HCT116 (cell line): ENCODE data around the gene NAA16. TPM values are rescaled to one million over a fixed set of nuclear protein-coding genes. Genes with fewer than 3 reads are reported as not detected.
"Not testable (repeated sequence)": the region's sequence is repeated elsewhere in the genome, so short reads cannot be mapped to it uniquely, and the experiment has no call there.

Source experiments
- ATAC-seq: fragments of 200-7000 bp; cut with Tn5 transposase; 2 replicates; pipeline ENCODE4 v1.9.1; 2020; ENCODE audit warnings: mild to moderate bottlenecking, moderate library complexity
- BruUV-seq: library from RNA; stranded (reverse); fragments of 400-500 nt; replicated peaks from 2 replicates; lab custom pipeline; 2021; lab: Mats Ljungman, UMichigan
- CTCF ChIA-PET: fragments of 300-600 bp; sonication (Branson Sonifier 250); formaldehyde crosslinking; loops from one replicate; lab custom pipeline; 2021; ENCODE audit warnings: antibody characterized with exemption; lab: Charles Lee
- POLR2A ChIA-PET: fragments of 300-600, 350-600 bp; sonication (Branson Sonifier 250); formaldehyde crosslinking; loops from one replicate; lab custom pipeline; 2021; ENCODE audit warnings: antibody characterized with exemption; lab: Charles Lee
- RAD21 ChIA-PET, 2 experiments: fragments of 300-600 bp; sonication (Branson Sonifier 250); formaldehyde crosslinking; loops; one replicate each; lab custom pipeline; 2023; ENCODE audit warnings: low total read pairs in 2 of 2; ENCODE audit not compliant: uncharacterized antibody in 2 of 2, unreplicated experiment in 2 of 2, low non-redundant PET in 1 of 2; lab: Charles Lee
- DNase-seq: peaks from one replicate; pipeline ENCODE4 v3.0.0-alpha.2; 2010; ENCODE audit warnings: low read depth, low spot score
- H2AFZ ChIP-seq: fragments of 200-600 bp; shearing (Covaris generic), sonication (generic); 2 replicates; pipeline ENCODE4 v1.6.1; 2017; ENCODE audit warnings: low read depth, mixed run types, mixed read lengths, antibody characterized with exemption, low read length; ENCODE audit not compliant: poor library complexity, severe bottlenecking
- H3K27ac ChIP-seq: 2 replicates; pipeline ENCODE4 v1.5.1; 2012; ENCODE audit warnings: low read depth, low read length
- H3K27me3 ChIP-seq: fragments of 200-600 bp; sonication (generic); 2 replicates; pipeline ENCODE4 v1.6.1; 2016; ENCODE audit warnings: mixed run types, low read length, mixed read lengths; ENCODE audit not compliant: insufficient read depth
- H3K36me3 ChIP-seq, 2 experiments: fragments of 200-500 bp in 1 of 2; fragments of 200-600 bp in 1 of 2; sonication (Bioruptor generic) in 1 of 2; sonication (generic) in 1 of 2; 2 replicates each; pipeline versions ENCODE4 v1.5.1 to v1.6.1; 2014 to 2016; ENCODE audit warnings: low read length in 2 of 2, inconsistent platforms in 1 of 2, mixed read lengths in 1 of 2, mixed run types in 1 of 2; ENCODE audit not compliant: insufficient read depth in 2 of 2, control insufficient read depth in 1 of 2
- H3K4me1 ChIP-seq, 2 experiments: fragments of 200-600 bp in 1 of 2; sonication (generic) in 1 of 2; 2 replicates each; pipeline versions ENCODE4 v1.5.1 to v1.6.1; 2012 to 2017; ENCODE audit warnings: low read length in 2 of 2, inconsistent platforms in 1 of 2, mild to moderate bottlenecking in 1 of 2, mixed read lengths in 1 of 2, mixed run types in 1 of 2, moderate library complexity in 1 of 2; ENCODE audit not compliant: insufficient read depth in 2 of 2, control insufficient read depth in 1 of 2
- H3K4me2 ChIP-seq: fragments of 200-600 bp; sonication (generic); 2 replicates; pipeline ENCODE4 v1.6.1; 2017; ENCODE audit warnings: mixed run types, low read length, mixed read lengths
- H3K4me3 ChIP-seq, 2 experiments: fragments of 200-600 bp in 1 of 2; sonication (generic) in 1 of 2; replicated peaks in 1 of 2; 2 replicates each; pipeline ENCODE4 v1.5.1; 2011 to 2016; ENCODE audit warnings: low read length in 2 of 2, control low read depth in 1 of 2, low read depth in 1 of 2, mild to moderate bottlenecking in 1 of 2, mixed read lengths in 1 of 2, mixed run types in 1 of 2
- H3K79me2 ChIP-seq: fragments of 200-600 bp; sonication (generic); 2 replicates; pipeline ENCODE4 v1.6.1; 2017; ENCODE audit warnings: mild to moderate bottlenecking, mixed run types, low read length, moderate library complexity, mixed read lengths; ENCODE audit not compliant: insufficient read depth
- H3K9ac ChIP-seq: fragments of 200-600 bp; sonication (generic); 2 replicates; pipeline ENCODE4 v1.6.1; 2016; ENCODE audit warnings: low read length, mixed read lengths
- H3K9me2 ChIP-seq: fragments of 200-600 bp; sonication (generic), shearing (Covaris generic); 2 replicates; pipeline ENCODE4 v1.6.1; 2017; ENCODE audit warnings: mixed run types, mild to moderate bottlenecking, moderate library complexity; ENCODE audit not compliant: insufficient read depth
- H3K9me3 ChIP-seq, 2 experiments: fragments of 200-500 bp in 1 of 2; fragments of 200-600 bp in 1 of 2; sonication (Bioruptor generic) in 1 of 2; sonication (generic) in 1 of 2; 2 replicates each; pipeline ENCODE4 v1.6.1; 2014 to 2017; ENCODE audit warnings: low read length in 2 of 2, mixed read lengths in 2 of 2, inconsistent platforms in 1 of 2, low read depth in 1 of 2, mild to moderate bottlenecking in 1 of 2, mixed run types in 1 of 2, moderate library complexity in 1 of 2; ENCODE audit not compliant: control insufficient read depth in 1 of 2, insufficient read depth in 1 of 2
- H4K20me1 ChIP-seq: fragments of 200-600 bp; sonication (generic), shearing (Covaris generic); 2 replicates; pipeline ENCODE4 v1.6.1; 2017; ENCODE audit warnings: mixed run types, mild to moderate bottlenecking, moderate library complexity; ENCODE audit not compliant: insufficient read depth
- CEBPB ChIP-seq: IDR thresholded peaks from 2 replicates; pipeline ENCODE4 v1.6.1; 2012; ENCODE audit warnings: low read depth
- CTCF ChIP-seq, 3 experiments: fragments of 200-600 bp in 1 of 3; sonication (generic) in 1 of 3; IDR thresholded peaks in 2 of 3; conservative IDR thresholded peaks in 1 of 3; 2 replicates each; pipeline ENCODE4 v1.5.1; 2012 to 2017; ENCODE audit warnings: low read depth in 2 of 3, low read length in 2 of 3, antibody characterized with exemption in 1 of 3, borderline replicate concordance in 1 of 3, control low read depth in 1 of 3, mild to moderate bottlenecking in 1 of 3, mixed read lengths in 1 of 3, mixed run types in 1 of 3, moderate library complexity in 1 of 3; ENCODE audit not compliant: insufficient read depth in 1 of 3
- ELF1 ChIP-seq: IDR thresholded peaks from 2 replicates; pipeline ENCODE4 v1.6.1; 2012; ENCODE audit warnings: low read depth, borderline replicate concordance
- EZH2 ChIP-seq: fragments of 200-600 bp; sonication (generic); IDR thresholded peaks from 2 replicates; pipeline ENCODE4 v1.6.1; 2017; ENCODE audit warnings: antibody characterized with exemption, mixed run types
- EZH2phosphoT487 ChIP-seq: fragments of 200-600 bp; IDR thresholded peaks from 2 replicates; pipeline ENCODE4 v1.6.1; 2018; ENCODE audit warnings: antibody characterized with exemption, borderline replicate concordance
- FOSL1 ChIP-seq: IDR thresholded peaks from 2 replicates; pipeline ENCODE4 v1.6.1; 2012; ENCODE audit warnings: low read depth
- JUND ChIP-seq: IDR thresholded peaks from 2 replicates; pipeline ENCODE4 v1.6.1; 2012
- POLR2A ChIP-seq: IDR thresholded peaks from 2 replicates; pipeline ENCODE4 v1.7.0; 2011; ENCODE audit warnings: borderline replicate concordance; ENCODE audit not compliant: insufficient read depth, insufficient read length; ENCODE audit errors: extremely low read depth
- POLR2AphosphoS5 ChIP-seq: IDR thresholded peaks from 2 replicates; pipeline ENCODE4 v1.6.1; 2011; ENCODE audit warnings: mild to moderate bottlenecking, low read depth, low read length, moderate library complexity
- REST ChIP-seq: IDR thresholded peaks from 2 replicates; pipeline ENCODE4 v1.6.1; 2012; ENCODE audit warnings: low read depth
- SIN3A ChIP-seq: IDR thresholded peaks from 2 replicates; pipeline ENCODE4 v1.6.1; 2012; ENCODE audit warnings: low read depth
- SRF ChIP-seq: IDR thresholded peaks from 2 replicates; pipeline ENCODE4 v1.6.1; 2012; ENCODE audit warnings: low read depth
- TCF7L2 ChIP-seq: IDR thresholded peaks from 2 replicates; pipeline ENCODE4 v1.7.0; 2011; ENCODE audit warnings: borderline replicate concordance, inconsistent platforms; ENCODE audit not compliant: insufficient read depth, insufficient read length; ENCODE audit errors: extremely low read depth
- ZFX ChIP-seq: fragments of 450-650 bp; IDR thresholded peaks from 2 replicates; pipeline ENCODE4 v1.6.1; 2017
- ZNF274 ChIP-seq: fragments of 200-500 bp; sonication (Bioruptor generic); IDR thresholded peaks from 2 replicates; pipeline ENCODE4 v1.6.1; 2014; ENCODE audit warnings: mild to moderate bottlenecking, low read depth, low read length, inconsistent platforms
- intact Hi-C: fragments of 100-400 bp; cut with micrococcal nuclease; formaldehyde crosslinking; loops from 2 replicates; pipeline ENCODE4 v1.10.0; 2022
- total RNA-seq: library from RNA; stranded (reverse); gene quantifications from one replicate; pipeline ENCODE4 v1.2.1, GENCODE V29; 2021; ENCODE audit not compliant: unreplicated experiment
- TF ChIP-seq, protein P1 (sequence below): IDR thresholded peaks from 2 replicates; pipeline ENCODE4 v1.6.1; 2012
- TF ChIP-seq, protein P2 (sequence below): IDR thresholded peaks from 2 replicates; pipeline ENCODE4 v1.6.1; 2012

The NAA16 gene
- total RNA-seq, 1 experiment from 2014 or later = 19.1 TPM

GRCh38 chr13:41276824-41277223, 34.2 kb upstream of the NAA16 start:
- H2AFZ ChIP-seq = no peak overlapping the region
- TF ChIP-seq EZH2phosphoT487 (no peak), ELF1 (no peak), FOSL1 (no peak), POLR2A (no peak), SIN3A (no peak), ZNF274 (no peak), ZFX (no peak), JUND (no peak), EZH2 (no peak), REST (no peak), CTCF (IDR thresholded peaks at IDR 0.05 in 2 of 3, conservative IDR thresholded peaks at IDR 0.05 in 1 of 3; ENCODE audit: borderline replicate concordance in 1 of 3, insufficient read depth in 1 of 3, low read depth in 2 of 3, low read length in 2 of 3) (no peak), SRF (no peak), CEBPB (no peak), POLR2AphosphoS5 (no peak), TCF7L2 (no peak)
- TF ChIP-seq, protein P1, sequence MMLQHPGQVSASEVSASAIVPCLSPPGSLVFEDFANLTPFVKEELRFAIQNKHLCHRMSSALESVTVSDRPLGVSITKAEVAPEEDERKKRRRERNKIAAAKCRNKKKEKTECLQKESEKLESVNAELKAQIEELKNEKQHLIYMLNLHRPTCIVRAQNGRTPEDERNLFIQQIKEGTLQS = no peak
- TF ChIP-seq, protein P2, sequence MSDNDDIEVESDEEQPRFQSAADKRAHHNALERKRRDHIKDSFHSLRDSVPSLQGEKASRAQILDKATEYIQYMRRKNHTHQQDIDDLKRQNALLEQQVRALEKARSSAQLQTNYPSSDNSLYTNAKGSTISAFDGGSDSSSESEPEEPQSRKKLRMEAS = no peak
- H4K20me1 ChIP-seq = no peaks in the 10 kb centered on the region
- POLR2A ChIA-PET = no interaction called here
- RAD21 ChIA-PET = no interaction called here
- no TSS peak for BruUV-seq
- H3K79me2 ChIP-seq = no peaks in the 10 kb centered on the region
- no peaks in the 10 kb centered on the region for H3K4me1 ChIP-seq
- no peak for ATAC-seq
- no peaks in the 10 kb centered on the region for H3K27me3 ChIP-seq
- no peaks in the 10 kb centered on the region for H3K36me3 ChIP-seq
- no peaks in the 10 kb centered on the region for H3K9me2 ChIP-seq
- intact Hi-C loops = no loop called here
- no peaks in the 10 kb centered on the region for H3K9me3 ChIP-seq
- H3K27ac ChIP-seq = no peak overlapping the region
- CTCF ChIA-PET = no interaction called here
- H3K9ac ChIP-seq = no peak overlapping the region
- H3K4me2 ChIP-seq = no peak overlapping the region
- no peak overlapping the region for H3K4me3 ChIP-seq
- DNase-seq = no peak

GRCh38 chr13:41279156-41279555, 31.9 kb upstream of the NAA16 start:
- RAD21 ChIA-PET, H4K20me1 ChIP-seq: not testable (repeated sequence)

More at GRCh38 chr13:41279156-41279555, 31.9 kb upstream of the NAA16 start:
- H3K9ac ChIP-seq, ATAC-seq, H3K79me2 ChIP-seq, H3K9me3 ChIP-seq, POLR2A ChIA-PET, H3K27ac ChIP-seq, H3K9me2 ChIP-seq, intact Hi-C loops, H3K4me1 ChIP-seq, H2AFZ ChIP-seq, BruUV-seq, H3K4me3 ChIP-seq, H3K36me3 ChIP-seq, DNase-seq, H3K4me2 ChIP-seq, CTCF ChIA-PET, H3K27me3 ChIP-seq: not testable (repeated sequence)
